Activated T-helper 1 cell treated with Interleukin-2 at 50 U/mL for 16 hours (primary cell): ENCODE measurements around the gene NR1H3.
"Not testable (repeated sequence)": the region's sequence is repeated elsewhere in the genome, so short reads cannot be mapped to it uniquely, and the experiment has no call there.

Source experiments
- DNase-seq: peaks from one replicate; pipeline ENCODE4 v3.0.0-alpha.2; 2020; ENCODE audit warnings: low read depth

NR1H3 gene

DNA sequence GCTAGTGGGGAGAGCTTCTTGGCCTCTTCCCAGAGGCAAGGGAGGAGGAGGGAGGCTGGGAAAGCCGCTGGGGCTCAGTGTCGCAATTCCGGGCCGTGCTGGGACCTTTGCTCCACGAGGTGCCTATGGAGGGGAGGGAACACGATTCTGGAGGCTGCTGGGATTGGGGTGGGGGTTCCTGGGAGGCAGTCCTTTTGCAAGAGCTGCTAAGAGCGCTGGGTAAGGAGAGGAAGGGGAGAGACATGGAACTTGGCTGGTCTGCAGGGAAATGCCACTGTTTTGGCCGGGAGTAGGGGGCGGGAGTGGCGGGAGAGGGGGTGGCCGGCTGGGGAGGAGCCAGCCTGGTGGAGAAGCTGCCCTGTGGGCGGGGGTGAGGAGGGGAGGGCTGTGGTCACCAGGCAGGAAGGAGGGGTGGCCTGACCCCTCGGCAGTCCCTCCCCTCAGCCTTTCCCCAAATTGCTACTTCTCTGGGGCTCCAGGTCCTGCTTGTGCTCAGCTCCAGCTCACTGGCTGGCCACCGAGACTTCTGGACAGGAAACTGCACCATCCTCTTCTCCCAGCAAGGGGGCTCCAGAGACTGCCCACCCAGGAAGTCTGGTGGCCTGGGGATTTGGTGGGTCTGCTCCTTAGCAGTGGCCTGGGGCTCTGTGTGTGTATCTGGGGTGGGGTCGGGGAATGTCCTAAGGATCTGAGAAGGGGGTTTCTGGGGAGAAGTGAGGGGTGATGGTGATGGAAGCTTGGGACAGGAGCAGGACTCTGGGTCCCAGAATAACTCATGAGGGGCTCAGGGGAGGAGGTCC, at the start of gene NR1H3:
NR1H3 (plus strand) TSS at position 480 of the 800 bp plus-strand sequence. CDS start 1,221 bp downstream, outside the sequence.
- DNase-seq: no peak

DNA sequence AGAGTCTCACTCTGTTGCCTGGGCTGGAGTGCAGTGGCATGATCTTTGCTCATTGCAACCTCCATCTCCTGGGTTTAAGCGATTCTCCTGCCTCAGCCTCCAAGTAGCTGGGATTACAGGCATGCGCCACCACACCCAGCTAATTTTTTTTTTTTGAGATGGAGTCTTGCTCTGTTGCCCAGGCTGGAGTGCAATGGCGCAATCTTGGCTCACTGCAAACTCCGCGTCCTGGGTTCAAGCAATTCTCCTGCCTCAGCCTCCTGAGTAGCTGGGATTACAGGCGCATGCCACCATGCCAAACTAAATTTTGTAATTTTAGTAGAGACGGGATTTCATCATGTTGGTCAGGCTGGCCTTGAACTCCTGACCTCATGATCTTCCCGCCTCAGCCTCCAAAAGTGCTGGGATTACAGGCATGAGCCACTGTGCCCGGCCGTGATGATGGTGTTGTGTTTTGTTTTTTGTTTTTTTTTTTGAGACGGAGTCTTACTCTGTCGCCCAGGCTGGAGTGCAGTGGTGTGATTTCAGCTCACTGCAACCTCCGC, 49.7 kb upstream of the NR1H3 start:
- DNase-seq: not testable (repeated sequence)

DNA sequence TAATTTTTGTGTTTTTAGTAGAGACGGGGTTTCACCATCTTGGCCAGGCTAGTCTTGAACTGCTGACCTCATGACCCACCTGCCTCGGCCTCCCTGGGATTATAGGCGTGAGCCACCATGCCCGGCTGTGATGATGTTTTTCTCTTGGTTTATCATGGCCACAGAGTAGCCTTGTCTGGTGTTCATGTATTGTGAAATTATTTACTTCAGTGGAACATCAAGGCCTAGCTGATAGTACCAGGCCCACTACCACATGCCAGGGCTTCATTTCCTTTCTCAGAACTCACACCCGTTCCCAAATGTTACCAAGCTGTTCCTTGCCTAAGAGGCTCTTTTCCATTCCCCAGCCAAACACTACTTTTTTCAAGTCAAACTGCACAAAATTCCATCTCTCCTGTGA, 49.2 kb upstream of the NR1H3 start:
- no peak for DNase-seq

DNA sequence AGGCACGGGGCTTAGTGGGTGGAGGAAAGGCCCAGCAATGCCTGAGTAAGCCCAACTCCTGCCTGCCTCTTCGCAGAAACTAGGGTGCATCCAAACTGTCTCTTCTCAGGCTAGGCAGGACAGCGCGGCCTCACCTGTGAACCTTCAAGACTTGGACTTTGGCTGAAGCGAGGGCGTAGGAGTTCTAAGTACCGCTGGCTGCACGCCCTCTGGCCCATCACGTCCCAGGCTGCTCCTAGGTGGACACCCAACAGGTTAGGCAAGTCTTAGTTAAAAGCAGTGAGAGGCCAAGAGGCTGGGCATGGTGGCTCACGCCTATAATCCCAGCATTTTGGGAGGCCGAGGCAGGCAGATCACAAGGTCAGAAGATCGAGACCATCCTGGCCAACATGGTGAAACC, 44.9 kb upstream of the NR1H3 start:
- no peak for DNase-seq

DNA sequence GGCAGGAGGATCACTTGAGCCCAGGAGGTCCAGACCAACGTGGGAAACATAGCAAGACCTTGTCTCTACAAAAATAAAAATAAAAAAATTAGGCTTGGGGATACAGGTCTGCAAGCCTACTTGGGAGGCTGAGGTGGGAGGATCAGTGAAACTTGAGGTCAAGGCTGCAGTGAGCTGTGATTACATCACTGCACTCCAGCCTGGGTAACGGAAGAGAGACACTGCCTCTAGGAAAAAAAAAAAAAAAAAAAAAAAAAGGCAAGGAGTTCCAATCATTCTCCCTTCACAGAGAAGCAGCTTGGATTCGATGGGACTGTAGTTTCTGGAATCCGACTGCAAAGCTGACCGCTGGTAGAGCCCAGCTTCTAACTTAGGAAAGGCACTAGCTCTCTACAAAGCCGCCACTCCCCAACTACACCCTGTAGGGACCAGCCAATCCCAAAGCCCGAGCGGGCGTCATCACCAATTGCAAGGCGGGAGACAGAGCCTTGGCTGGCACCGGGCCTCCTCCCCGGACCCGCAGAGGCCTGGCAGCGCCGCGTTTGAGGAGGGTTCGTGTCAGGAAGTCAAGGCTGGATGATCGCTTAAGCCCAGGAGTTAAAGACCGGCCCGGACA, 43.7 kb upstream of the NR1H3 start:
- DNase-seq: peak; percentile 71

DNA sequence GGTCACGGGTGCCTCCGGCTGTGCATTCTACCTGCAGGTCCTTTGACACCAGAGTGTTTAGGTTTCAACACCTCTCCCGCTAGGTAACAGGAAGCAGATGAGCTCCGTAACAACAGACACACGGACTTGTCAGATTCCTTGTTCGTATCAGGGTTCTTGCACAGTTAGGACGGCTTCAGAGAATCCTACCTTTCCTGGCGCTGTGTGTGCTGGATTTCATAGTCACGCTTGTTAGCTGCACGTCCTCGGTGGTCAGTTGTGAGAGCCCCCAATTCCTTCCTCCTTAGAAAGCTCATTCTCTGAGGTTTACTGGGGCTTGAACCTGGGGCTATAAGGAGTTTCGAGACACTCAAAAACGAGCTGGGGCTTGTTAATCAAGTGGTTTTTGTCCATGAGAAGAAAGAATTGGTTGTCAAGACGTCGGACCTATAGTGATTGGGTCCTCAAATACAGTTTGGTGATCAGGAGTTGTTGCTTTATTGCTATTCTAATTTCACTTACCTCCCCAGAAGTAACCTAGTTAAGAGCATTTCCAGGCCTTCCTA, 42.4 kb upstream of the NR1H3 start:
- no peak for DNase-seq

DNA sequence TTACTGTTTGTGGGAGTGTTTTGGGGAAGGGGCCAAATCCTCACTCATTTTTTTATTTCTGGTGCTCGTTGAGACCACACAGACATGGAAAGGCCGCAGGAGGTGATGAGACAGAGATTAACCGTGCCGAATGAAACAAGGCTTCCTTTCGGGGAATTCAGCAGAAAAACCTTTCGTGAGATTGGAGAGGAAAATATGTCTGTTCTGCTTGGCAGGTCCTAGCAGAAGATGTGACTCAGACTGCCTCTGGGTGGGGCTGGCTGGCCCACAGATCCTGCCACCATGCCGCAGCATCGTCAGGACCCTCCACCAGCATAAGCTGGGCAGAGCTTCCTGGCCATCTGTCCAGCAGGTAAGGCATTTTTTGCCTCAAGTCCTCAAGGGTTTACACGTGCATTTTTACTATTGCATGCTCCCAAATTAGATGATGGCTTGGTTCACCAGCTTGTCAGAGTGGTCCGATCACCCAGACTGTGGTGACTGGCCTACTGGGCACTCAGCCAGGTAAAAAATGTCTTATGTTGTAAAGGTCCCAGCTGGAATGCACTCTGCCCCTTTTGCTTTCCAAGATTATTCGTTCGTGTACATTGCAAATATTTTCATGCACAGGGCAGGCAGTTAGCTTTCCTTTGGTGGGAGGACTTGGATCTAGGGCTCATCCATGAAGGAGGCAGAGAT, 41.5 kb upstream of the NR1H3 start:
- DNase-seq: peak; percentile 29

DNA sequence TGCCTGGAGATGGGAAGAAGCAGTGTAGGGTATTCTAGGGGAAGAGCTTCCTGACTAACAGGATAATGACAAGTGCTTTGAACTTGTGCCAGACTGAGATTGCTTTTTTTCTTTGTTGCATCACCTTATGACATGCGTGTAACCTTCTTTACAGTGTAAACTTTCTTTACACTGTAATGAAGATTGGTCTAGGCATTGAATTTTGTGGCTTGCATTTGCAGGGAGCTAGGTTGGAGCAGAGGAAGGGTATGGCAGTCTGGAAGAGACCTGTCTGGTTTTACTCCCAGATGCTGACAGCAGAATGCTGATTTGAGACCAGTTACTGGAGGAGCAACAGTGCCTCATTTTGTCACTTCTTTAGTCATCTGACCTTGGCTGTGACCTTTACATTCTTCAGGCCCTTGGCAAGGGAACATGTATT, 37.4 kb upstream of the NR1H3 start:
- DNase-seq: no peak

DNA sequence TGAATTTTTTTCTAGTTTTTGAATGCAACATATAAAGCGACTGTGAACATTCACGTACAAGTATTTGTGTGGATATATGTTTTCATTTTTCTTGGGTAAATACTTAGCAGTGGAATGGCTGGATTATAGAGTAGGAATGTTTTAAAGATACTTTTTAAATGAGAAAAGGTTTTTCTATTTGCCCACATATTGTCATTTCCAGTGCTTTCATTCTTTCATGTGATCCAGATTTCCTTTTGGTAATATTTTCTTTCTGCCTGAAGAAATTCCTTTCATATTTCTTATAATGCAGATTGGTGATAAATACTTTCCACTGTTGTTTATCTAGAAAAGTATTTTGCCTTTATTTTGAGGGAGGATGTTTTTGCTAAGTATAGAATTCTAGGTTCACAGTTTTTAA, 35.1 kb upstream of the NR1H3 start:
- no peak for DNase-seq

DNA sequence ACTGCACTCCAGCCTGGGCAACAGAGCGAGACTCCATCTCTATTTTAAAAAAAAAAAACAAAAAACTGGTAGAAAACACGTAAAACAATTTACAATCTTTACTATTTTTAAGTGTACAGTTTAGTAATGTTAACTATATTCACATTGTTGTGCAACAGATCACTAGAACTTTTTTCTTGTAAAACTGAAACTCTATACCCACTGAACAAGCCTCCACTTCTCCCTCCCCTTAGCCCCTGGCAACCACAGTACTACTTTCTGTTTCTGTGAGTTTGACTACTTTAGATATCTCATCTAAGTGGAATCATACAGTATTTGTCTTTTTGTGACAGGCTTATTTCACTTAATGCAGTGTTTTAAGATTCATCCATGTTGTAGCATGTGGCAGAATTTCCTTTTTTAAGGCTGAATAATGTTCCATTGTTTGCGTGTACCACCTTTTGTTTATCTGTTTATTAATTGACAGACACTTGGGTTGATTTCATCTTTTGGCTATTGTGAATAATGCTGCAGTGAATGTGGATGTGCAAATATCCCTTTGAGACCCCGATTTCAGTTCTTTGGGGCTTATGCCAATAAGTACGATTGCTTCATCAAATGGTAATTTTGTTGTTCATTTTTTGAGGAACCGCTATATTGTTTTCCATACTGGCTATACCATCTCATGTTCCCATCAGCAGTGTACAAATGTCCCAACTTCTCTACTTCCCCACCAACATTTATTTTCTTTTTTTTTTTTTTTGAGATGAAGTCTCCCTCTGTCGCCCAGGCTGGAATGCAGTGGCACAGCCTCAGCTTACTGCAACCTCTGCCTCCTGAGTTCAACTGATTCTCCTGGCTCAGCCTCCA, 32.0 kb upstream of the NR1H3 start:
- DNase-seq: no peak

DNA sequence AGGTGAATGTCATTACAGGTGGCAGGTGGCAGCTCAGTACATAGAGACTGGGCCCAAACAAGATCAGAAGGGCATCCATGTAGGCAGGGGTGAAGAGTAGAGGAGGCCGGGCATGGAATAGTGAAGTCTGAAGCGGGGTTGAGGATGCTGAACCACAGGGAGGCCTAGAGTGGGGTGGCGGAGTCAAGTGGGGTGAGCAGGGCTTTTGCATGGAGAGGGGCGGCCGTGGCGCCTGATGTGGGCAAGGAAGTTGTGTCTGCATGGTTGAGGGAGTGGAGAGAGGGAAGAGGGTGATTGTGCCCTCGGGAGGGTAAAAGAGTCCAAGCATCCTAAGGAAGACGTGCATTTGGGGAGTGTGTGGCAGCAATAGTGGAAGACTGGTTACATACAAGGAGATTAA, 28.6 kb upstream of the NR1H3 start:
- DNase-seq: no peak

DNA sequence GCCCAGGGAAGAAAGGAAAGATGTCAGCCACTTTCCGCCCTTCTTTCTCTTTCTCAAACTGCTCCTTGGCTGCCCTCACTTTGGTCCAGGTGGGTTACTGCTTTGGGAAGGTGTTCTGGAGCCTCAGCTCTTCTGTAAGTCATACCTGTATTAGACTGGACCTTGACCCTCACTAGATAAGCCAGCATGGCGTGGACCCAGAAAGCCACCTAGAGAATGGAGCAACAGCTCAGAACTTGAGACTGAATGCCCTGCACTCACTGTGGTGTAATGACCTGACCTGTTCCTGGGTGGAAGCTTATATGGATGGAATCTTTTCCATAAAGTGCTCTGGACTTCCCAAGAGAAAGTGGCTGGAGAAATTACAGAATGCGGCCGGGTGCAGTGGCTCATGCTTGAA, 24.7 kb upstream of the NR1H3 start:
- no peak for DNase-seq

DNA sequence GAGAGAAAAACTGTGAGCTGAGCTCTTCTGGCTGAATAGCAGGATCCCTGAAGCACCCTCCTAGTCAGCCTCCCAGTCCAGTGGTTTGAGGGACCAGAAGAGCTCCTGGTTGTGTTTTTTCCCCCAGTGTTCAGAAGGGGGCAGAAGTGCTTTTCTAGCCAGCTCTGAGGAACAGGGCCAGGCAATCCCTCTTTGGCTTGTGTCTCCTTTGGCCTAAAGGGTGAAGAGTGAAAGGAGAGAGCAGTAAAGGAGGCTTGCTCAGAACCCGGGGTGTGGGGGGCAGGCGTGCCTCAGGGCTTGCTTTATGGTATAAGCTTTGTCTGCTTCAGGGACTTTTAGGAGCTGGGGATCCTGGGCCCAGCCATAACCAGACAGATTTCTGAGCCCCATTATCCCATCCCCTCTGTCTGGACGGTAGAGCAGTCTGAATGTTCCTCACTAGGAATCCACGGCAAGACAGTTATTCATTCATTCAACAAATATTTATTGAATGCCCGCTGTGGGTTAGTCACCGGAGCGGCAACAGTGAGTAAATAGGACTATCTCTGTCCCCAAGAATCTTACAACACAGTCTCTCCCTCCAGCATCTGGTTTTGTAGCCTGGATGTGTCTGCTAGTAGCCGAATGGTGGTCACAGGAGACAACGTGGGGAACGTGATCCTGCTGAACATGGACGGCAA, 23.7 kb upstream of the NR1H3 start:
- DNase-seq: no peak

DNA sequence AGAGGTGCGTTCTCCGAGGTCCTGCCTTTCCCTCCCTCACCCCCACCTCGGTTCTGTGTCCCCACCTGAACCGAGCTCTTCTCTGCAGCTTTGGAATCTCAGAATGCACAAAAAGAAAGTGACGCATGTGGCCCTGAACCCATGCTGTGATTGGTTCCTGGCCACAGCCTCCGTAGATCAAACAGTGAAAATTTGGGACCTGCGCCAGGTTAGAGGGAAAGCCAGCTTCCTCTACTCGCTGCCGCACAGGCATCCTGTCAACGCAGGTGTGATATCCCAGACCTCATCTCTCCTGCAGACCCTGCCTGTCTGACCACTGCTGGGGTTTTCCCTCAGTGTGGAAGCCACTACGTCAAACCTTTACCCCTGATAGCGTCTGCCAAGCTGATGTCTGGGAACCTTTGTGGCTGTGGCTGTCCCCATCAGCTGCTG, 23.1 kb upstream of the NR1H3 start:
- peak; percentile 44 for DNase-seq

DNA sequence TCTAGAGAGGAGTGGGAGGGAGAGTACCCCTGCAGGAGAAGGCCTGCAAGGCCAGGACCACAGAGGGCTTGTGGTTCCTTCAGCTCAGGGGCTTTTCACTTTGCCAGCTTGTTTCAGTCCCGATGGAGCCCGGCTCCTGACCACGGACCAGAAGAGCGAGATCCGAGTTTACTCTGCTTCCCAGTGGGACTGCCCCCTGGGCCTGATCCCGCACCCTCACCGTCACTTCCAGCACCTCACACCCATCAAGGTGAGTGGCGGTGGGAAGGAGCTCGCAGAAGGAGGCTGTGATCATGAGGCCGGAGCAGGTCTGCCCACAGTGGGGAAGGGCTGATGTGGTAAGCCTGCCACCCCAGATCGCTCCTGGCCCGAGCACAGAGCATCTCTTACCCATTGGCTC, 22.6 kb upstream of the NR1H3 start:
- no peak for DNase-seq

DNA sequence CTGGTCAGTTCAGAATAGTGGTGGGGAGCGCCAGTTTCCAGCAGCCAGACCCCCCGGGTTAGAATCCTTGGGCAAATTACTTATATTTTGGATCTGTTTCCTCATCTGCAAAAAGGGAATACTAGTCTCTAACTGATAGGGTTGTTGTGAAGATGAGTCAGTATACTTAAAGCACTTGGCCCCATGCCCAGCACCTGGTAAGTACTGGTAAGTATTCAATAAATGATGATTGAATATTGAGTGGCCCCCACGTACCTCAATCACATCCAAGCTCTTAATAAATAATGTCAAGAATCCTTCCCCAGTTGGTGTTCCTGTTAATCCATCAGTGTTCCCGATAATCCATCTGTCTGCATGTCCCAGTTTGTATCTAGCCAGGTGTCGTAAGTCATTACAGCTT, 21.3 kb upstream of the NR1H3 start:
- DNase-seq: no peak

DNA sequence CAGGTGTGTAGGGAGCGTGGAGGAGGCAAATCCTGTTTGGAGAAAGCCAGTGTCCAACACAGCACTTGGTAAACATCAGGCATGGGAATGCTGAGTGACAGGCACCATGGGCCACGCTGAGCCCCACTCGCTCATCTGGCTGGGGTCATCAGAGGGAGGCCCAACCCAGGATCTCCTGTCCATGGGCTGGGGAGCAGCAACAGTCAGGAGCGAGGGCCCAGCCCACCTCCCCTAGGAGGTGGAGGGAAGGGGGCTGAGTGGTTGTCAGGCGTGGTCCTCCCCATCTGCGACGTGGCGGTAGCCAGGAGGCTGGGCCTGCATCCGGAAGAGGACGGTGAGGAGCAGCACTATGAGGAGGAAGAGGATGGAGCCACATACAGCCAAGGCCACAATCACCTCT, 17.9 kb upstream of the NR1H3 start:
- DNase-seq: no peak

DNA sequence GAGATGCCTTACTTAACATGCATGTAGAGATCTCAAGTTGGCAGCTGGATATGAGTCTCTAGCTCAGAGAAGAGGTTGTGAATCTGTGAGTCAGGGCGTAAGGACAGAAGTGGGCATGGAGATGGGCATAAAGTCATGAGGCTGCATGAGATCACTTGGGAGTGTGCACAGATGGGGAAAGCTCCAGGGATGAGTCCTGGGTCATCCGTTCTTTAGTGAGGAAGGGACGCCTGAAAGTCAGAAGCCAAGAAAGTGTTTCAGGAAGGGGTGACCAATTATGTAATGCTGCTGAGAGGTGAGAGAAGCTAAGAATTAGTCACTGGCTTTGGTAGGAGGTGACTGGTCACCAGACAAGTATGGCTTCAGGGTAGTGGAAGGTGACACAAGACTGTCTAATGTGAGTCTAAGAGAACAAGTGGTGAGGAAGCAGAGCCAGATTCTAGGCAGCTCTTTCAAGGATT, 15.9 kb upstream of the NR1H3 start:
- DNase-seq: no peak

DNA sequence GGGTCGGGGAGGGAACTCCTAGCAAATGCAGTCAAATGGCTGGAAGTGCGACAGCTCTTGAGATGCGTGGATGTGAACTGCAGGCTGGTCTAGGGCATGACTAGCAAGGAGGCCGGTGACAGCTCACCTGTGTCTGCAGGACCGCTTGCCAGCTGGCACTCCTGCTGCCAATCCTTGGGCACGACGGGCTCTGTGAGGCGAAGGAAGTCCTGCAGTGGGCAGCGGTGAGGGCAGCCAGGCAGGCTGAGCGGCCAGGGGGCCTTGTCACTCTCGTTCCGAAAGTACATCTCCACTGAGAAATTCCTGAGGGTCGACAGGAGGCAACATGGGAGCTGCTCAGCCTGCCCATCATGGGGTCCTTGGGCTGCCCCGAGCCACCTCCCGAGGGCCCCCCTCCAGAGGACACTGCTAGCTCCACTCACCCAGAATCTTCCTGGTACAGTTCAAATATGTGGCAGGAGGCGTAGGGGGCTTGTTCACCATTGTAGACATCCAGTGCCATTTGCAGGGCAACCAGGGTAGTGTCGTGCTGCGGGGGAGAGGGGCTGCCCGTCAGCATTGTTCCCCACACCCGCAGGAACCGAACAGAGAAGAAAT, 15.1 kb upstream of the NR1H3 start:
- no peak for DNase-seq

DNA sequence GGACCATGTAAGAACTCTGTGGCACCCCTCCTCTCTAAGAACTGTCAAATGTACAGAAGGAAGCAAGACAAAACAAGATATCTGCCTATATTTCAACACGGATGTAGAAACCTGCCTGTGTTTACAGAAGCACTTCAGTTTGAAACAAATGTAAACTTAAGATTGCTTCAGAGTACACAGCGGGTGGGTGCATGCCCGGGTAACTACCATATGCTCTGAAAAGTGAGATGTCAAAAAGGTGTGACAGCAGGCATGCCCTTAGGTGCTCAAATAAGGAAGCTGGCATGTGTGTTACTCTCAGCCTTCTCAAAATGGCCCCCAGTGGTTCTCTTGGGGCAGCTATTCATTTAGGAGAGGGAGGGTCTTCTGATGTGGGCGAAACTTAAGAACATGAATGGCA, 14.3 kb upstream of the NR1H3 start:
- DNase-seq: no peak
